GM18951 (cell line): ENCODE measurements around the gene KPTN.

ENCODE experiments used
- POLR2A ChIP-seq: IDR thresholded peaks from 4 replicates; pipeline ENCODE4 v1.6.1; 2011; ENCODE audit warnings: mild to moderate bottlenecking; ENCODE audit not compliant: insufficient read length, insufficient read depth; ENCODE audit errors: extremely low read depth
- in situ Hi-C: fragments of 300-500 bp; cut with MboI; formaldehyde crosslinking; loops from one replicate; pipeline ENCODE4 v1.12.0; 2022; ENCODE audit warnings: low sequenced_read_pairs, mixed read lengths, inconsistent platforms; ENCODE audit not compliant: unreplicated experiment

KPTN gene

DNA sequence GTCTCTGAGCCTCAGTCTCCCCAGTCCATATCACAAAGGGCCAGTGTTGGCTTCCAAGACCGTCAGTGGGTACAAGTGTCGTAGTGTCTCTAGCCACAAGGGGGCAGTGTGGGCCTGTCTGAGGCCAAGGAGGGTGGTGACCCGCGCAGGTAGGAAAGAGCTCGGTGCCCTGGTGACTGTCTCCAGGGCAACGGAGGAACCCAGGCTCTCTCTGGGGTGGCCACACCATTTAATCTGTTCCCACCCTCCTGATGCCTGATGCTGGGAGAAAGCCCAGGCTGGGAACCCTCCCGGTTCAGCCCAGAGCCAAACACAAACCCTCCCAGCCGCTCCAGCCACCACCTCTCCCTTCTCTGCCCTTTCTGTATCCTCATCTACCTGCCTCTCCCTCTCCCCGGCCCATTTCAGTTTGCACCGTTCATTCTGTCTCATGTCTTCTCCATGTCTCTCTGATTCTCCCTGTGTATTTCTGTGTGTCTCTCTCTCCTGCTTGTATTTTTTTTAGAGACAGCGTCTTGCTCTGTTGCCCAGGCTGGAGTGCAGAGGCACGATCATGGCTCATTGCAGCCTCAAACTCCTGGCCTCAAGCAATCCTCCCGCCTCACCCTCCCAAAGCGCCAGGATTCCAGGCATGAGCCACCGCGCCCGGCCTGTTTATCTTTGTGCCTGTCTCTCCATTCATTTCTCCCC, 47.2 kb downstream of the KPTN start:
- in situ Hi-C loops = loop anchor here (5.0 kb wide), 1 partner anchor 270 kb away; no protein-coding TSS in a partner anchor
- TF ChIP-seq POLR2A = no peak

DNA sequence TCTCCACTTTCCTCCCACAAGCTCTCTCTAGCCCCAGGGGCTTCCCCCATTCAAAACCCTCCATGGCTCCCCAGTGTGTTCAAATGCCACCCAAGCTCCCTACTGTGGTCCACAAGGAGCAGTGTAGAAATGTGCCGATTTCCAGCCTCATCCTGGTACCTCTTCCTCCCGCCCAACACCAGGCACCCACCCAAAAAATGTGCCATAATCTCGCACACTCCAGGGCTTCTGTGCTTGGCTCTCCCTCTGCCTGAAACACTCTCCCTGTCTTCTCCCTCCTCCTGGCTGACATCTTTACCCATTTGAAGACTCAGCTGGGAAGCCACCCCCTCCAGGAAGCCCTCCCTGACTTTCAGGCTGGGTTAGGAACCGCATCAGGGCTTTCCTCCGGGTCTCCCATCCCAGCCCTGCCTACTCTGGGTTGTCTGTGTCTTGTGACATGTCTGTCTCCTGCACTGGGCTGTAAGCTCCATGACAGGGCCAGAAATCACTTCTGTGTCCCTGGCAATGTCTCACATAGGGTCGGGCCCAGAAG, 48.1 kb downstream of the KPTN start:
- no peak for TF ChIP-seq POLR2A
- in situ Hi-C loops = loop anchor here (5.0 kb wide), 1 partner anchor 271 kb away; no protein-coding TSS in a partner anchor

DNA sequence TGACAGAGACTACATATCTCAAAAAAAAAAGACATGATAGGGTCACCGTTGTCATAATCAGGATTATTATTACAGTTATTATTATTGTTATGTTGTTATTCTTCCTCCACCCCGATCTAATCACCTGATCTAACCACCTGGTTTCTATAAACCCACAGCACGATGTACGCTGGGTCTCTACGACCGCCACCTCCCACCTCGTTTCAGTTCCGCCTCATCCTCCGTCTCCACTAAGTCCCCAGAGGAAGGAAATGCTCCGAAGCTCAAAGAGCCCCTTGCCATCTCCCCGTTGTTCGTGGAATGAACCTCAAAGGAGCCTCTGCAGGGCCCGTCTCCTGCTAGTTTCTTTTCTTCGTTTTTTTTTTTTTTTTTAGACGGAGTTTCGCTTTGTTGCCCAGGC, 48.8 kb downstream of the KPTN start:
- in situ Hi-C loops = loop anchor here (5.0 kb wide), 1 partner anchor 272 kb away; no protein-coding TSS in a partner anchor
- TF ChIP-seq POLR2A = no peak

DNA sequence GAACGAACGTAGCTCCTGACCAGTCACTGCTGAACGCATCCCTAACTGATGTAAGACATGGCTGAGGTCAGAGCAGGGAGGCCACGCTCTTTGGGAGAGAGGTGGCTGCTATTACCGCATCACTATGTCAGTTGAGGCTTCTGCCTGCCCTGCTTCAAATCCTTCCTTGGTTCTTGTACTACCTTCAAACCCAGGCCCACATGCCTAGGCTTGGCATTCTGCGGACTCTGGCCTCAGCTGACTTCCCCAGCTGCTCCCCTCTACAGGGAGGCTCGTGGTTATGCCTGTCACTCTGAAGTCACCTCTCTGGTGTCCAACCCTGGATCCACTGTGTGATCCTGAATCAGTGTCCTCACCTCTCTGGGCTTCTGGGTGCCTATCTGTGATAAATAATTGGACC, 49.9 kb downstream of the KPTN start:
- in situ Hi-C loops = no loop called here
- TF ChIP-seq POLR2A = no peak

DNA sequence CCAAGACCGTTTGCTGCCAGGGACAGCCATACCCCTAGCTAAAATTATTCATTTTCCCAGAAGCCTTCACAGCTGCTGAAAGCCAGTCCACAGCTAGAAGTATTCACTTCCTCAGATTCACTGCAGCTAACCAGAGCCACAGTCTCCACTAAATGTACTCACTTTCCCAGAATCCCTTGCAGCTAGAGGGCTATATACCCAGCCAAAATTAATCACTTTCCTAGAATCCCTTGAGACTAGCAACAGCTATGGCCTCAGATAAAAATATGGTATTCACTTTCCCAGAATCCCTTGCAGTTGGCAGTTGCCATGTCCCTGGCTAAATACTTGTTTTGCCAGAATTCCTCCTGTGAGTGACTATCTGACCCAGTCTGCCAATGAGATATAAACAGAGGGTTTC, 50.9 kb downstream of the KPTN start:
- in situ Hi-C loops = no loop called here
- TF ChIP-seq POLR2A = no peak

DNA sequence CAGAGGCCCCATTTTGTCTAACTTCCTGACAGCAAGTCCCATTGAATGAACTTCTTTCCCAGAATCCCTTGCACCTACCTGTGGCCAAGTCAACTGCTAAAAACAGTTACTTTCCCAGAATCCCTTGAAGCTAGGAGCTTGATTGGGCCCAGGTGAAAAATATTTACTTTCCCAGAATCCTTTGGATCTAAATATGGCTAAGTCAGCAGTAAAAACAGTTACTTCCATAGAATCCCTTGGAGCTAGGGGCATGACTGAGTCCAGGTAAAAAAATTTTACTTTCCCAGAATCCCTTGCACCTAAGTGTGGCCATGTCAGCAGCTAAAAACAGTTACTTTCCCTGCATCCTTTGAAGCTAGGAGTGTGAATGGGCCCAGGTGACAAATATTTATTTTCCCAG, 51.5 kb downstream of the KPTN start:
- no peak for TF ChIP-seq POLR2A
- in situ Hi-C loops = no loop called here

DNA sequence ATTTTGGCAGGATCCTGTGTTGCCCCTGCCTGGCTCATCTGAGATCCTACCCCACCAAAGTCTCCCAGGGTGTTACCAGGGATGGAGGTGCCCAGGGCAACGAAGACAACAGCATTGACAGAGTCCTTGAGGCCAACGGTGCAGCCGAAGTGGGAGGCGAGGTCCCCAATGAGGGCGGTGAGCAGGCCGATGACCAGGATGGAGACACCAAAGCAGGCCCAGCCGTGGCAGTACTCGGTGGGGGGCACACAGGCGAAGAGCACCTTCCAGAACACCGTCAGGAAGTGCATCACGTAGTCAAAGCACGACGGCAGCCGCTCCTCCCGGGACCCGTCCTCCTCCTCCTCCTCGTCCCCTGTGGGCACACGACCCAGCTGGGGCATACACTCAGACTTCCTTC, 51.9 kb downstream of the KPTN start:
- in situ Hi-C loops = no loop called here

DNA sequence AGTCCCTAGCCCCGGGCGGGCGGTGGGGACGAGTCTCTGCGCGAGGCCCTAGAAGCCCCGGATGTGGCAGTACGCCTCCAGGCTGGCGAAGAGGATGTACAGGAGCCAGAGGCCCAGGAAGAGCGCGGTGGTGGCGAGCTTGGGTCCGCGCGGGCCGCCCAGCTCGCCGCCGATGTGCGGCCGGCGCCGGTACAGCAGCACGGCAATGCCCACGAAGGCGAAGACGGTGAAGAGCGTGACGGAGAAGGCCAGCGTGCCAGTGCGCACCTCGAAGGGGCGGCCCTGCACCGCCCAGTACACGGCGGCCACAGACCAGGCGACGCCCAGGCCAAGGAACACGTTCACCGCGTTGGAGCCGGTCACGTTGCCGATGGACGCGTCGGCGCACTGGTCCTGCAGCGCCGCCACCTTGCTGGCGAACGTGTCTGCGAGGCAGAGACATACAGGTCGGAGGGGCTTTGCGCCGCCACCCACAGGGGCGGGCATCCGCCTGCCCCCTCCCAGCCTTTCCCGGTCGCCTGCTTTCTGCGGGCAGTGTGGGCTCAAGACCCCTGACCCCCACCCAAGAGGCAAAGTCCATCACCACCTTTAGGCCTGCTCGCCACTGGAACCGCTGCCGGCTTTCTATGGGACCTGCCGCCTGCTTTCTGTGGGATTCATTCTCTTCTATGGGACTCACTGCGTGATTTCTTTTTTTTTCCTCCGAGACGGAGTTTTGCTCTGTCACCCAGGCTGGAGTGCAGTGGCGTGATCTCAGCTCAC, 53.8 kb downstream of the KPTN start:
- in situ Hi-C loops = no loop called here
- no peak for TF ChIP-seq POLR2A

More for the DNA sequence above, 51.9 kb downstream of the KPTN start:
- no peak for TF ChIP-seq POLR2A

DNA sequence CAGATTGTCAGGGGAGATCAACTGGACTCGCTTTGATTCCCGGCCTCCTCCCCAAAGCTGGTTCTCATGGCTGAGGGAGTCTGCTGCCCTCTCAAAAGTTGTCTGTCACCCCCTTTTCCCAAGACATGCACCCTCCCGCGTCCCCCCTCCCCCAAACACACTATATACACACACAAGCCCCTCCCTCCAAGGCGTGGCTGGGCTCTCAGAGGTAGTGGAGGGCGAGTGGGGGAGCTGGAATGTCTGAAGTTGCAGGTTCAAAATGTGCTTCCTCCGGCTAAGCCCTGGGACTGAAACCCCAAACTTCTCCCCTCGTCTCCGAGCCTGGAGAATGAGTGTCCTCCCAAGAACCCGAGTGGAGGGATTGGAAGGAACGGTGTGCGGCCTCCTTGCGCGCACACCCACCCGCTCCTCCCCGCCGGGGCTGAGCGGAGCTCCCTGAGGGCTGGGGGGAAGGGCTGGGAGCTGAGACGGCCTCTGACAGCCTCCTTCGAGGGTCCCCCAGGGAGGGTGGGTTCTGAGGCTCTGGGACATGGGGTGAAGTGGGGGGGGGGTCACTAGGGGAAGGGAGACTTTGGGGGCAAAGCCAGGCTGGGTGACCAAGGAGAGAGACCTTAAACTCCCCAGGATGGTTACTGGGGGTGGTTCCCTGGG, 54.8 kb downstream of the KPTN start:
- in situ Hi-C loops = no loop called here
- no peak for TF ChIP-seq POLR2A

DNA sequence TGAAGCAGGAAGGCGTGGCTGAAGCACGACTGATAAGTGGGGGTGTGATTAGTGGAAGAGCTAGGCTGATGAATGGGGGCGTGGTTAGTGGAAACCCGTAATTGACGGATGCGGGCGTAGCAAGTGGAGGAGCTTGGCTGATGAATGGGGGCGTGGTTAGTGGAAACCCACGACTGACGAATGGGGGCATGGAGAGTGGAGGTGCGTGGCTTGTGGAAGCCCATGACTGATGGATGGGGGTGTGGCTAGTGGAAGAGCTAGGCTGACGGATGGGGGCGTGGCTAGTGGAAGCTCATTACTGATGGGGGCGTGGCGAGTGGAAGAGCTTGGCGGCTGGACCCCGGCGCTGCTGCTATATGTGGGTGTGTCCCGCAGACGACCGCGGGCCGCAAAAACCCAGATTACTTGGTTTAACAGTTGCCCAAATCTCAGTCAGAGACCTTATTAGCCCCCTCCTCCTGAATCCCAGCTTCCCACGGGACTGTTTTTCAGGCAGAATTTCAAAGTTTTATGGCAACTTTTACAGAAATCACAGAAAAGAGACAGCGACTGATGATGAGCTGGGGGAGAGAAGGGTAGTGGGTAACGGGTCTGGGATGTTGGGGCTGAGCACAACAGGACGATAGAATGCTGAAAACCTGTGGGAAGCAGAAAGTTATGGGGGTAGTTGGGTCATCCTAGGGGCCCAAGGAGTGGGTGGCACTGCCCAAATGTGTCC, 55.7 kb downstream of the KPTN start:
- in situ Hi-C loops = no loop called here
- no peak for TF ChIP-seq POLR2A

DNA sequence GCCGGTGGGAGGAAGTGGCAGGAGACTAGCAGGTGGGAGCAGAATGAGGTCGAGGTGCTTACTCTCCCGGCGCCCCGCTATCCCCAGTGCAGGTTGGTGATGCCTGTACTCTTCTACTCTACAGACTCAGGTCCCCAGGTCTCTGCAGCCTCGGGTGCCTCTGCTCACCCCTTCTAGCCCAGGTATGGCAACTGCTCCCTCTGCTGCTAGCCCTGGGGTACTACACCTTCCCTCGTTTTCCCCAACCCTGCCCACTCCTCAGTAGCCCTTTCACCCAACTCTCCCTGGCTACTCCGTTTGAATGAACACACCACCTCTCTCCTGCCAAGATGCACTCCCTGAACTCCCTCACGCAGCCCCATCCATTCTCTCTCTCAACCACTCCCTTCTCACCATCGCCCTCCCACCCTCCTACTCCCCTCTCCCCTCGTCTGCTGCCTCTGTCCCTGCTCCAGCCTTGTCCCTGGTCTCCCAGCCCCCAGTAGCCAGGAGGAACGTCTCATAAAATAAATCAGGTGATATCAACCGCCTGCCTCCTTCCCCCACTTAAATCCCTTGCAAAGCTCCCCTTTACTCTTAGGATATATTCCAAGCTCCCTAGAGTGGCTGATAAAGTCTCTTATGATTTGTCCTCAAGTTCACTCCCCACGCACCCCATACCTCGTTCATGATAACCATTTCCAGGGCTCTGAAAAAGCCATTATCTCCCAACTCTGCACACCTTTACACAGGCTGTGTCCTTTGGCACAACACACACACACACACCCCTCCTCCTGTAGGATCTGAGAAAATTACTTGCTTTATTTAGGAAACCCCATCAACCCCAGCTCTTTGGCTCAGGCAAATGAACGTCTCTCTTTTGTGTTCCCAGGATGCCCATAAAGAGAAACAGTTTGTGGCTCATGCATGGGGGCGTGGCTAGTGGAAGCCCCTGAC, 56.5 kb downstream of the KPTN start:
- in situ Hi-C loops = no loop called here
- TF ChIP-seq POLR2A = no peak
